HEK293T (cell line): ENCODE data around the gene FGF22.

Experiments used
- BHLHE40 ChIP-seq: fragments of 450-650 bp; IDR thresholded peaks from 2 replicates; pipeline ENCODE4 v1.6.1; 2016; ENCODE audit warnings: mild to moderate bottlenecking, moderate library complexity, borderline replicate concordance
- ELF4 ChIP-seq: fragments of 450-650 bp; IDR thresholded peaks from 2 replicates; pipeline ENCODE4 v1.6.1; 2017; ENCODE audit warnings: antibody characterized with exemption
- FOXA1 ChIP-seq: fragments of 450-650 bp; IDR thresholded peaks from 2 replicates; pipeline ENCODE4 v1.6.1; 2016; ENCODE audit warnings: mild to moderate bottlenecking
- FOXM1 ChIP-seq: fragments of 450-650 bp; IDR thresholded peaks from 2 replicates; pipeline ENCODE4 v1.6.1; 2017; ENCODE audit warnings: mild to moderate bottlenecking, borderline replicate concordance
- L3MBTL2 ChIP-seq: fragments of 450-650 bp; conservative IDR thresholded peaks from 2 replicates; pipeline ENCODE4 v1.6.1; 2016; ENCODE audit warnings: mild to moderate bottlenecking
- LEF1 ChIP-seq: fragments of 450-650 bp; IDR thresholded peaks from 2 replicates; pipeline ENCODE4 v1.6.1; 2017; ENCODE audit warnings: mild to moderate bottlenecking, borderline replicate concordance

DNA sequence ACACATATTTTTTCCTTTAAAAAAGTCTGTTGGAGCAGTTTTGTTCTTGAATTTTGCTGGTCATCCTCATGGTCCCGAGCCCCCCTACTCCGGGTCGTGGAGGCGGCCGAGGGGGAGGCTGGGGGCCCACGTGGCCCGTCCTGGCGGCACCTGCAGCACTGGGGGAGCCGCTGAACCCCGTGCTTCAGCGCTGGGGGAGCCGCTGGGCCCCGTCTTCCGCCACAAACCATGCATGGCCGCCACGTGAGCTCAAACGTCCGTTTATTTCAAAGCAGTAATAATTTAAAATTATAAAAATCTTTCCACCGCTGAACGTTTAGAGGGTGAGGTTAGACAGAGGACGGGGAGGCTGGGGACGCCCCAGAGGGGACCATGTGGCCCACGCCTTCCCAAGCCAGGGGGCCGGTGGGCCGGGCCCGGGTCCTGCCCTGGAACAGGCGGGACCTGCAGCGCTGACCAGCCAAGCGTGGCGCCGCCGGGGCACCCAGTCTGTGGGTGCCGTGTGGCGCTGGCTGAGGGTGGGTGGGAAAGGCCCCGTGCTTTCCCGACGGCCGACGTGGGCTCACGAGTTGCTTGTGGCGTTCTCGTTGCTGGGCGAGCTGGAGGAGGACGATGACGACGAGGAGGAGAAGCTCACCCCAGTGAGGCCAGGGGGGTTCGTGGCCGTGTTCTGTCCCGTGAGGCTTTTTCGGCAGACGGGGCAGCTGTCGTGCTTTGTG, 8.0 kb downstream of the FGF22 start:
- no peak for TF ChIP-seq FOXM1
- TF ChIP-seq BHLHE40: no peak
- TF ChIP-seq ELF4: no peak
- no peak for TF ChIP-seq FOXA1
- no peak for TF ChIP-seq L3MBTL2
- no peak for TF ChIP-seq LEF1
